HepG2 (cell line): ENCODE data around the gene ZNF181. TPM values are rescaled to one million over a fixed set of nuclear protein-coding genes. Genes with fewer than 3 reads are reported as not detected.

ENCODE experiments used
- ATF7-NPFF ChIP-seq: sonication (generic); formaldehyde crosslinking; IDR thresholded peaks from 2 replicates; pipeline ENCODE4 v1.8.1; 2023; ENCODE audit warnings: mild to moderate bottlenecking, low read depth, missing genetic modification reagents, moderate library complexity
- FOXO1 ChIP-seq: sonication (generic); formaldehyde crosslinking; IDR thresholded peaks from 2 replicates; pipeline ENCODE4 v1.4.0; 2020; ENCODE audit warnings: missing genetic modification reagents
- HNRNPL ChIP-seq: fragments of 200-400 bp; formaldehyde crosslinking; IDR thresholded peaks from 2 replicates; pipeline ENCODE4 v1.6.1; 2017; ENCODE audit warnings: mild to moderate bottlenecking, low read depth, low read length
- KDM5A ChIP-seq: fragments of 200-600 bp; sonication (generic); IDR thresholded peaks from 2 replicates; pipeline ENCODE4 v1.7.0; 2018; ENCODE audit warnings: antibody characterized with exemption, mild to moderate bottlenecking, low read length, borderline replicate concordance
- MXD4 ChIP-seq: IDR thresholded peaks from 2 replicates; pipeline ENCODE4 v1.6.1; 2016; ENCODE audit warnings: mild to moderate bottlenecking, missing biosample characterization, missing genetic modification reagents
- PCBP1 ChIP-seq: fragments of 200-400 bp; formaldehyde crosslinking; IDR thresholded peaks from 2 replicates; pipeline ENCODE4 v1.6.1; 2017; ENCODE audit warnings: mild to moderate bottlenecking, low read depth, low read length, borderline replicate concordance
- SALL1 ChIP-seq: sonication (generic); formaldehyde crosslinking; IDR thresholded peaks from 2 replicates; pipeline ENCODE4 v1.8.0; 2022; ENCODE audit warnings: mild to moderate bottlenecking, missing genetic modification reagents
- ZNF24 ChIP-seq: fragments of 450-650 bp; IDR thresholded peaks from 2 replicates; pipeline ENCODE4 v1.6.1; 2017; ENCODE audit warnings: antibody characterized with exemption, mild to moderate bottlenecking
- ZNF331 ChIP-seq: sonication (generic); formaldehyde crosslinking; IDR thresholded peaks from 2 replicates; pipeline ENCODE4 v1.4.0; 2020; ENCODE audit warnings: missing genetic modification reagents
- ZNF335 ChIP-seq: sonication (generic); formaldehyde crosslinking; IDR thresholded peaks from 2 replicates; pipeline ENCODE4 v1.4.0; 2020; ENCODE audit warnings: missing genetic modification reagents
- ZNF607 ChIP-seq: sonication (generic); formaldehyde crosslinking; IDR thresholded peaks from 2 replicates; pipeline ENCODE4 v1.5.1; 2020; ENCODE audit warnings: missing genetic modification reagents, mild to moderate bottlenecking, borderline replicate concordance
- ZNF652 ChIP-seq: IDR thresholded peaks from 2 replicates; pipeline ENCODE4 v1.6.1; 2016; ENCODE audit warnings: low read depth, borderline replicate concordance
- ZSCAN31 ChIP-seq: sonication (generic); formaldehyde crosslinking; IDR thresholded peaks from 2 replicates; pipeline ENCODE4 v1.5.0; 2020; ENCODE audit warnings: low read depth, mild to moderate bottlenecking, missing genetic modification reagents
- polyA plus RNA-seq, 8 experiments: library from polyadenylated mRNA; depleted of rRNA in 3 of 8; stranded (reverse) in 7 of 8; unstranded in 1 of 8; fragments of >200 nt; fragmentation: Illumina TruSeq in 4 of 8; extraction: Trizol in 4 of 8; gene quantifications; 2 replicates each; pipeline versions ENCODE4 v1.2.1 to v1.2.3, GENCODE V29; 2011 to 2016; ENCODE audit warnings: low read depth in 4 of 8, missing spikeins in 1 of 8, mixed read lengths in 1 of 8; ENCODE audit not compliant: insufficient read depth in 1 of 8
- total RNA-seq, 5 experiments: library from RNA; depleted of rRNA; stranded (reverse); fragments of >200 nt; fragmentation: Illumina TruSeq; extraction: Trizol; gene quantifications; 2 replicates each; pipeline ENCODE4 v1.2.3, GENCODE V29; 2016; ENCODE audit warnings: low read depth in 1 of 5
- TF ChIP-seq, protein P1 (sequence below): IDR thresholded peaks from 2 replicates; pipeline ENCODE4 v1.6.1; 2016; ENCODE audit warnings: low read depth, missing genetic modification reagents, missing compliant biosample characterization
- TF ChIP-seq, protein P2 (sequence below): sonication (generic); formaldehyde crosslinking; IDR thresholded peaks from 2 replicates; pipeline ENCODE4 v1.4.0; 2020; ENCODE audit warnings: missing genetic modification reagents
- TF ChIP-seq, protein P3 (sequence below): sonication (generic); formaldehyde crosslinking; IDR thresholded peaks from 2 replicates; pipeline ENCODE4 v1.8.0; 2022; ENCODE audit warnings: missing genetic modification reagents, low read depth, mild to moderate bottlenecking, borderline replicate concordance
- TF ChIP-seq, protein P4 (sequence below): sonication (generic); formaldehyde crosslinking; IDR thresholded peaks from 2 replicates; pipeline ENCODE4 v1.5.0; 2020; ENCODE audit warnings: missing genetic modification reagents
- TF ChIP-seq, protein P5 (sequence below): fragments of 450-650 bp; IDR thresholded peaks from 2 replicates; pipeline ENCODE4 v1.6.1; 2016

Gene ZNF181
- total and polyA plus RNA-seq, 2 of the 13 experiments (the other 11 are each of a cell fraction or from before 2014, with no cell fraction given): 10.6 to 15.5 TPM

DNA sequence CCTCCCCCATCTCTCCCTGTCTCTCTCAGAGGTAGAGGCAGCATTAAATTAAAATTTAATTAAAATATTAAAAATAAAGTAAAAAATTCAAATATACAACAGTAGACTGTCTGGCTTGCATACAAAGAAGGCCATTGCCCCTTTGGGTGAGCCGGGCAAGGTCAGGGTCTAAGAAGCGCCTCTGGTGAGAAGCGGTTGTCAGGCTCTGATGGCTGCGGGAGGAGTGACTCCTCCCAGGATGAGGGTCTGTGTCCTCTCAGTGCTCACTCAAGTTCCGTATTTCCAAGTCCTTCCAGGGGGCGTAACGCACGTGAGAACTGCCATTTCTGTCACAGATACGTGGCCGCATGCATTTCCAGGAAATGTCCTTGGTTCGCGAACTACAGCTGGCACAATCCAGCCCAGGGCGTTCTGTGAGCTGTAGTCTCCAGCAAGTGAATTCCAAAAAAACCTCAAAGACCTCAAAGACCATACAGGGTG, 737 bp upstream of the ZNF181 start (continued):
- TF ChIP-seq, protein P1, sequence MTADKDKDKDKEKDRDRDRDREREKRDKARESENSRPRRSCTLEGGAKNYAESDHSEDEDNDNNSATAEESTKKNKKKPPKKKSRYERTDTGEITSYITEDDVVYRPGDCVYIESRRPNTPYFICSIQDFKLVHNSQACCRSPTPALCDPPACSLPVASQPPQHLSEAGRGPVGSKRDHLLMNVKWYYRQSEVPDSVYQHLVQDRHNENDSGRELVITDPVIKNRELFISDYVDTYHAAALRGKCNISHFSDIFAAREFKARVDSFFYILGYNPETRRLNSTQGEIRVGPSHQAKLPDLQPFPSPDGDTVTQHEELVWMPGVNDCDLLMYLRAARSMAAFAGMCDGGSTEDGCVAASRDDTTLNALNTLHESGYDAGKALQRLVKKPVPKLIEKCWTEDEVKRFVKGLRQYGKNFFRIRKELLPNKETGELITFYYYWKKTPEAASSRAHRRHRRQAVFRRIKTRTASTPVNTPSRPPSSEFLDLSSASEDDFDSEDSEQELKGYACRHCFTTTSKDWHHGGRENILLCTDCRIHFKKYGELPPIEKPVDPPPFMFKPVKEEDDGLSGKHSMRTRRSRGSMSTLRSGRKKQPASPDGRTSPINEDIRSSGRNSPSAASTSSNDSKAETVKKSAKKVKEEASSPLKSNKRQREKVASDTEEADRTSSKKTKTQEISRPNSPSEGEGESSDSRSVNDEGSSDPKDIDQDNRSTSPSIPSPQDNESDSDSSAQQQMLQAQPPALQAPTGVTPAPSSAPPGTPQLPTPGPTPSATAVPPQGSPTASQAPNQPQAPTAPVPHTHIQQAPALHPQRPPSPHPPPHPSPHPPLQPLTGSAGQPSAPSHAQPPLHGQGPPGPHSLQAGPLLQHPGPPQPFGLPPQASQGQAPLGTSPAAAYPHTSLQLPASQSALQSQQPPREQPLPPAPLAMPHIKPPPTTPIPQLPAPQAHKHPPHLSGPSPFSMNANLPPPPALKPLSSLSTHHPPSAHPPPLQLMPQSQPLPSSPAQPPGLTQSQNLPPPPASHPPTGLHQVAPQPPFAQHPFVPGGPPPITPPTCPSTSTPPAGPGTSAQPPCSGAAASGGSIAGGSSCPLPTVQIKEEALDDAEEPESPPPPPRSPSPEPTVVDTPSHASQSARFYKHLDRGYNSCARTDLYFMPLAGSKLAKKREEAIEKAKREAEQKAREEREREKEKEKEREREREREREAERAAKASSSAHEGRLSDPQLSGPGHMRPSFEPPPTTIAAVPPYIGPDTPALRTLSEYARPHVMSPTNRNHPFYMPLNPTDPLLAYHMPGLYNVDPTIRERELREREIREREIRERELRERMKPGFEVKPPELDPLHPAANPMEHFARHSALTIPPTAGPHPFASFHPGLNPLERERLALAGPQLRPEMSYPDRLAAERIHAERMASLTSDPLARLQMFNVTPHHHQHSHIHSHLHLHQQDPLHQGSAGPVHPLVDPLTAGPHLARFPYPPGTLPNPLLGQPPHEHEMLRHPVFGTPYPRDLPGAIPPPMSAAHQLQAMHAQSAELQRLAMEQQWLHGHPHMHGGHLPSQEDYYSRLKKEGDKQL (CRISPR knock-in tag): 0 out of 2 replicates have a peak, but pooled peaks have one; percentile 9
- TF ChIP-seq ZNF24 (no peak), SALL1 (CRISPR knock-in tag) (peak; percentile 47), HNRNPL (no peak), PCBP1 (no peak), MXD4 (CRISPR knock-in tag) (peak; percentile 89; the same call in 1 of the 2 replicates), ZSCAN31 (no peak), ZNF331 (CRISPR knock-in tag) (no peak), FOXO1 (peak; percentile 62), KDM5A (no peak), ZNF335 (CRISPR knock-in tag) (no peak), ZNF607 (no peak), ATF7-NPFF (CRISPR knock-in tag) (no peak), ZNF652 (CRISPR knock-in tag) (no peak)
- TF ChIP-seq, protein P2, sequence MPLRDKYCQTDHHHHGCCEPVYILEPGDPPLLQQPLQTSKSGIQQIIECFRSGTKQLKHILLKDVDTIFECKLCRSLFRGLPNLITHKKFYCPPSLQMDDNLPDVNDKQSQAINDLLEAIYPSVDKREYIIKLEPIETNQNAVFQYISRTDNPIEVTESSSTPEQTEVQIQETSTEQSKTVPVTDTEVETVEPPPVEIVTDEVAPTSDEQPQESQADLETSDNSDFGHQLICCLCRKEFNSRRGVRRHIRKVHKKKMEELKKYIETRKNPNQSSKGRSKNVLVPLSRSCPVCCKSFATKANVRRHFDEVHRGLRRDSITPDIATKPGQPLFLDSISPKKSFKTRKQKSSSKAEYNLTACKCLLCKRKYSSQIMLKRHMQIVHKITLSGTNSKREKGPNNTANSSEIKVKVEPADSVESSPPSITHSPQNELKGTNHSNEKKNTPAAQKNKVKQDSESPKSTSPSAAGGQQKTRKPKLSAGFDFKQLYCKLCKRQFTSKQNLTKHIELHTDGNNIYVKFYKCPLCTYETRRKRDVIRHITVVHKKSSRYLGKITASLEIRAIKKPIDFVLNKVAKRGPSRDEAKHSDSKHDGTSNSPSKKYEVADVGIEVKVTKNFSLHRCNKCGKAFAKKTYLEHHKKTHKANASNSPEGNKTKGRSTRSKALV (CRISPR knock-in tag): peak; percentile 40; the same call in 1 of the 2 replicates
- TF ChIP-seq, protein P3, sequence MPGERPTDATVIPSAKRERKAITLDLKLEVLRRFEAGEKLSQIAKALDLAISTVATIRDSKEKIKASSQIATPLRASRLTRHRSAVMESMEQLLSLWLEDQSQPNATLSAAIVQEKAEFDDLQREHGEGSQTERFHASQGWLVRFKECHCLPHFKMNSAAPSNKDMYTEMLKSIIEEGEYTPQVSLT: no peak
- TF ChIP-seq, protein P4, sequence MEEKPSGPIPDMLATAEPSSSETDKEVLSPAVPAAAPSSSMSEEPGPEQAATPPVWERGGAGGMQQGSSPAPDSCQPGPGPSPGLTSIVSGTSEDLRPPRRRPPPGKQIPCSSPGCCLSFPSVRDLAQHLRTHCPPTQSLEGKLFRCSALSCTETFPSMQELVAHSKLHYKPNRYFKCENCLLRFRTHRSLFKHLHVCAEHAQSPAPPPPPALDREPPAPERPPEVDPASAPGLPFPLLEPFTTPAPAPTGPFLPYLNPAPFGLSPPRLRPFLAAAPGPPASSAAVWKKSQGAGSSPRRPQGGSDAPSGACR (CRISPR knock-in tag): no peak
- TF ChIP-seq, protein P5, sequence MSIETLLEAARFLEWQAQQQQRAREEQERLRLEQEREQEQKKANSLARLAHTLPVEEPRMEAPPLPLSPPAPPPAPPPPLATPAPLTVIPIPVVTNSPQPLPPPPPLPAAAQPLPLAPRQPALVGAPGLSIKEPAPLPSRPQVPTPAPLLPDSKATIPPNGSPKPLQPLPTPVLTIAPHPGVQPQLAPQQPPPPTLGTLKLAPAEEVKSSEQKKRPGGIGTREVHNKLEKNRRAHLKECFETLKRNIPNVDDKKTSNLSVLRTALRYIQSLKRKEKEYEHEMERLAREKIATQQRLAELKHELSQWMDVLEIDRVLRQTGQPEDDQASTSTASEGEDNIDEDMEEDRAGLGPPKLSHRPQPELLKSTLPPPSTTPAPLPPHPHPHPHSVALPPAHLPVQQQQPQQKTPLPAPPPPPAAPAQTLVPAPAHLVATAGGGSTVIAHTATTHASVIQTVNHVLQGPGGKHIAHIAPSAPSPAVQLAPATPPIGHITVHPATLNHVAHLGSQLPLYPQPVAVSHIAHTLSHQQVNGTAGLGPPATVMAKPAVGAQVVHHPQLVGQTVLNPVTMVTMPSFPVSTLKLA: no peak; the same call in 1 of the 2 replicates
